Activated naive CD4-positive, alpha-beta T cell treated with anti-CD3 and anti-CD28 coated beads, Interleukin-2, amount 50 U/mL, for 24 hours (primary cell): ENCODE data around the gene ACVR1B.
"Not testable (repeated sequence)": the region's sequence is repeated elsewhere in the genome, so short reads cannot be mapped to it uniquely, and the experiment has no call there.

Experiments
- H3K27ac Mint-ChIP-seq: one replicate; pipeline ENCODE4 v1.8.0; 2021; ENCODE audit warnings: mild to moderate bottlenecking, mixed read lengths
- H3K27me3 Mint-ChIP-seq: one replicate; pipeline ENCODE4 v1.8.0; 2021; ENCODE audit warnings: mixed read lengths
- H3K36me3 Mint-ChIP-seq: one replicate; pipeline ENCODE4 v1.8.0; 2021; ENCODE audit warnings: mixed read lengths
- H3K4me1 Mint-ChIP-seq: one replicate; pipeline ENCODE4 v1.8.0; 2021; ENCODE audit warnings: mixed read lengths
- H3K4me3 Mint-ChIP-seq: one replicate; pipeline ENCODE4 v1.8.0; 2021; ENCODE audit warnings: mild to moderate bottlenecking, mixed read lengths
- H3K9me3 Mint-ChIP-seq: one replicate; pipeline ENCODE4 v1.8.0; 2021; ENCODE audit warnings: mixed read lengths

ACVR1B gene

GRCh38 chr12:51963477-51963876, 12.0 kb downstream of the ACVR1B start:
- H3K9me3 Mint-ChIP-seq, result no peaks in the 10 kb centered on the region
- H3K36me3 Mint-ChIP-seq, result peaks cover 14% of the 10 kb centered on the region
- peaks cover 50% of the 10 kb centered on the region for H3K4me1 Mint-ChIP-seq
- H3K27ac Mint-ChIP-seq, result no peak overlapping the region
- no peaks in the 10 kb centered on the region for H3K27me3 Mint-ChIP-seq
- no peak overlapping the region for H3K4me3 Mint-ChIP-seq

- Mint-ChIP-seq H3K4me1 (peaks cover 61% of the 10 kb centered on the region), H3K27me3 (no peaks in the 10 kb centered on the region), H3K27ac (peak overlapping the region; percentile 66), H3K9me3 (no peaks in the 10 kb centered on the region), H3K36me3 (peaks cover 4% of the 10 kb centered on the region), H3K4me3 (peak overlapping the region; percentile 38)
Measured at GRCh38 chr12:51969643-51970042, 18.1 kb downstream of the ACVR1B start.

- H3K27ac Mint-ChIP-seq, result peak overlapping the region; percentile 56
- H3K4me3 Mint-ChIP-seq, result peak overlapping the region; percentile 64
- H3K4me1 Mint-ChIP-seq, result peaks cover 66% of the 10 kb centered on the region
- H3K36me3 Mint-ChIP-seq, result peaks cover 5% of the 10 kb centered on the region
- H3K27me3 Mint-ChIP-seq, result no peaks in the 10 kb centered on the region
- no peaks in the 10 kb centered on the region for H3K9me3 Mint-ChIP-seq
Measured at GRCh38 chr12:51970904-51971646, 19.6 kb downstream of the ACVR1B start.

GRCh38 chr12:51971679-51972421, 20.4 kb downstream of the ACVR1B start:
- H3K36me3 Mint-ChIP-seq, result peaks cover 9% of the 10 kb centered on the region
- no peak overlapping the region for H3K27ac Mint-ChIP-seq
- H3K4me3 Mint-ChIP-seq, result peak overlapping the region; percentile 64
- peaks cover 71% of the 10 kb centered on the region for H3K4me1 Mint-ChIP-seq
- no peaks in the 10 kb centered on the region for H3K27me3 Mint-ChIP-seq
- no peaks in the 10 kb centered on the region for H3K9me3 Mint-ChIP-seq

GRCh38 chr12:51972422-51972812, 20.9 kb downstream of the ACVR1B start:
- Mint-ChIP-seq H3K9me3 (no peaks in the 10 kb centered on the region), H3K36me3 (peaks cover 11% of the 10 kb centered on the region), H3K27ac (no peak overlapping the region), H3K27me3 (no peaks in the 10 kb centered on the region), H3K4me1 (peaks cover 71% of the 10 kb centered on the region), H3K4me3 (peak overlapping the region; percentile 61)

GRCh38 chr12:51972849-51973273, 21.4 kb downstream of the ACVR1B start:
- Mint-ChIP-seq H3K36me3 (peaks cover 11% of the 10 kb centered on the region), H3K4me3 (peak overlapping the region; percentile 61), H3K9me3 (no peaks in the 10 kb centered on the region), H3K27ac (peak overlapping the region; percentile 38), H3K4me1 (peaks cover 71% of the 10 kb centered on the region), H3K27me3 (no peaks in the 10 kb centered on the region)

GRCh38 chr12:51973560-51973959, 22.1 kb downstream of the ACVR1B start:
- H3K4me1 Mint-ChIP-seq, result peaks cover 71% of the 10 kb centered on the region
- peaks cover 11% of the 10 kb centered on the region for H3K36me3 Mint-ChIP-seq
- no peaks in the 10 kb centered on the region for H3K27me3 Mint-ChIP-seq
- no peaks in the 10 kb centered on the region for H3K9me3 Mint-ChIP-seq
- peak overlapping the region; percentile 3 for H3K4me3 Mint-ChIP-seq
- H3K27ac Mint-ChIP-seq, result no peak overlapping the region

GRCh38 chr12:51974646-51975045, 23.1 kb downstream of the ACVR1B start:
- Mint-ChIP-seq H3K27me3 (no peaks in the 10 kb centered on the region), H3K36me3 (peaks cover 11% of the 10 kb centered on the region), H3K9me3 (no peaks in the 10 kb centered on the region), H3K4me3 (peak overlapping the region; percentile 61), H3K27ac (peak overlapping the region; percentile 10), H3K4me1 (peaks cover 68% of the 10 kb centered on the region)

GRCh38 chr12:51975196-51975595, 23.7 kb downstream of the ACVR1B start:
- H3K9me3 Mint-ChIP-seq, result no peaks in the 10 kb centered on the region

GRCh38 chr12:51976376-51977160, 25.1 kb downstream of the ACVR1B start:
- peaks cover 60% of the 10 kb centered on the region for H3K4me1 Mint-ChIP-seq

More at GRCh38 chr12:51975196-51975595, 23.7 kb downstream of the ACVR1B start:
- Mint-ChIP-seq H3K27me3 (no peaks in the 10 kb centered on the region), H3K27ac (no peak overlapping the region), H3K4me1 (peaks cover 65% of the 10 kb centered on the region), H3K36me3 (peaks cover 11% of the 10 kb centered on the region), H3K4me3 (no peak overlapping the region)

GRCh38 chr12:51977320-51977753, 25.8 kb downstream of the ACVR1B start:
- Mint-ChIP-seq H3K9me3 (no peaks in the 10 kb centered on the region), H3K36me3 (peaks cover 11% of the 10 kb centered on the region), H3K27ac (no peak overlapping the region), H3K4me1 (peaks cover 52% of the 10 kb centered on the region), H3K27me3 (no peaks in the 10 kb centered on the region), H3K4me3 (no peak overlapping the region)

More at GRCh38 chr12:51976376-51977160, 25.1 kb downstream of the ACVR1B start:
- Mint-ChIP-seq H3K9me3 (no peaks in the 10 kb centered on the region), H3K4me3 (peak overlapping the region; percentile 56), H3K36me3 (peaks cover 11% of the 10 kb centered on the region), H3K27ac (no peak overlapping the region), H3K27me3 (no peaks in the 10 kb centered on the region)

- not testable (repeated sequence) for H3K9me3 Mint-ChIP-seq, H3K27ac Mint-ChIP-seq, H3K4me3 Mint-ChIP-seq, H3K27me3 Mint-ChIP-seq
- peaks cover 11% of the 10 kb centered on the region for H3K36me3 Mint-ChIP-seq
- peaks cover 34% of the 10 kb centered on the region for H3K4me1 Mint-ChIP-seq
Measured at GRCh38 chr12:51979306-51979705, 27.8 kb downstream of the ACVR1B start.

GRCh38 chr12:51980051-51980808, 28.7 kb downstream of the ACVR1B start:
- Mint-ChIP-seq H3K27ac (no peak overlapping the region), H3K9me3 (no peaks in the 10 kb centered on the region), H3K4me1 (peaks cover 25% of the 10 kb centered on the region), H3K27me3 (no peaks in the 10 kb centered on the region), H3K36me3 (peaks cover 10% of the 10 kb centered on the region), H3K4me3 (no peak overlapping the region)

- peaks cover 20% of the 10 kb centered on the region for H3K4me1 Mint-ChIP-seq
- no peak overlapping the region for H3K4me3 Mint-ChIP-seq
- no peaks in the 10 kb centered on the region for H3K9me3 Mint-ChIP-seq
- no peak overlapping the region for H3K27ac Mint-ChIP-seq
- no peaks in the 10 kb centered on the region for H3K27me3 Mint-ChIP-seq
- H3K36me3 Mint-ChIP-seq, result peaks cover 12% of the 10 kb centered on the region
Measured at GRCh38 chr12:51980809-51981127, 29.3 kb downstream of the ACVR1B start.

GRCh38 chr12:51984657-51985056, 33.2 kb downstream of the ACVR1B start:
- Mint-ChIP-seq H3K36me3 (peaks cover 4% of the 10 kb centered on the region), H3K4me3 (no peak overlapping the region), H3K27me3 (no peaks in the 10 kb centered on the region), H3K4me1 (peaks cover 11% of the 10 kb centered on the region), H3K27ac (no peak overlapping the region), H3K9me3 (no peaks in the 10 kb centered on the region)
